SK-N-MC (cell line): ENCODE measurements around the gene WDFY4.

Source experiments
- EZH2 ChIP-seq: fragments of 200-600 bp; sonication (generic); IDR thresholded peaks from one replicate; pipeline ENCODE4 v1.6.1; 2017; ENCODE audit warnings: antibody characterized with exemption
- FOXP2 ChIP-seq: optimal IDR thresholded peaks from 2 replicates; pipeline ENCODE3; 2011; ENCODE audit warnings: mild to moderate bottlenecking, moderate library complexity; ENCODE audit not compliant: insufficient read depth; ENCODE audit errors: extremely low read length, control extremely low read depth

GRCh38 chr10:48779546-48780152 lies 95.0 kb downstream of the WDFY4 start:
- TF ChIP-seq FOXP2 (no peak), EZH2 (no peak)
